MM.1S (cell line): ENCODE results near the gene NAPA.
"Not testable (repeated sequence)": the region's sequence is repeated elsewhere in the genome, so short reads cannot be mapped to it uniquely, and the experiment has no call there.

Source experiments
- CTCF ChIP-seq: fragments of 300-600 bp; sonication (generic); IDR thresholded peaks from 2 replicates; pipeline ENCODE4 v1.5.1; 2016; ENCODE audit warnings: antibody characterized with exemption, low read length, mixed read lengths
- EZH2phosphoT487 ChIP-seq: fragments of 300-600 bp; sonication (generic); IDR thresholded peaks from 2 replicates; pipeline ENCODE4 v1.6.1; 2018; ENCODE audit warnings: antibody characterized with exemption, low read length

- TF ChIP-seq CTCF, EZH2phosphoT487: not testable (repeated sequence)
These were observed 28.6 kb downstream of the NAPA start for GRCh38 chr19:47486220-47486619.
